NCI-H1436 (cell line): Measurements from ENCODE around the gene GOLT1A.

ENCODE experiments used
- DNase-seq: peaks from one replicate; lab custom pipeline; 2025; lab: John Stamatoyannopoulos, UW

The GOLT1A gene

GRCh38 chr1:204192046-204192445, 21.7 kb downstream of the GOLT1A start:
- DNase-seq = no peak

DNA sequence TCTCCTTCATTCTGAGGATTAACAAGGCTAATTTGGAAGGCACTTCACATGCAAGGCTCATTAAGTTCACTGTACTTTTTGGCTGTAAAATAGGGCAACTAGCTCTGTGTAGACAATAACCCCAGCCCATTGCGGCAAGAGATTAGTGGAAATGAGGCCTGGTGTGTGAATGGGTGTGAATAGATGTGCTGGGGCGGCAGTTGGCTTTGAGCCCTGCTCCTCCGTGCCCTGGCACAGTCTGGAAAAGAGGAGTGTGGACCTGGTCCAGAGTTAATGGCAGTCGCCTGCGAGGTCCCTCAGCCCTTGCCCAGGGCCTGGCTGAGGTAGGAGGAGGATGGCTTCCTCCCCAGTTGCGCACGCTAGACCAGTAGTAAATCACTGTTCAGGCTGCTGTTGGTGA, 22.3 kb downstream of the GOLT1A start:
- DNase-seq = peak; percentile 47

- peak; percentile 61 for DNase-seq
Observed at GRCh38 chr1:204190212-204191211, 23.3 kb downstream of the GOLT1A start.

DNA sequence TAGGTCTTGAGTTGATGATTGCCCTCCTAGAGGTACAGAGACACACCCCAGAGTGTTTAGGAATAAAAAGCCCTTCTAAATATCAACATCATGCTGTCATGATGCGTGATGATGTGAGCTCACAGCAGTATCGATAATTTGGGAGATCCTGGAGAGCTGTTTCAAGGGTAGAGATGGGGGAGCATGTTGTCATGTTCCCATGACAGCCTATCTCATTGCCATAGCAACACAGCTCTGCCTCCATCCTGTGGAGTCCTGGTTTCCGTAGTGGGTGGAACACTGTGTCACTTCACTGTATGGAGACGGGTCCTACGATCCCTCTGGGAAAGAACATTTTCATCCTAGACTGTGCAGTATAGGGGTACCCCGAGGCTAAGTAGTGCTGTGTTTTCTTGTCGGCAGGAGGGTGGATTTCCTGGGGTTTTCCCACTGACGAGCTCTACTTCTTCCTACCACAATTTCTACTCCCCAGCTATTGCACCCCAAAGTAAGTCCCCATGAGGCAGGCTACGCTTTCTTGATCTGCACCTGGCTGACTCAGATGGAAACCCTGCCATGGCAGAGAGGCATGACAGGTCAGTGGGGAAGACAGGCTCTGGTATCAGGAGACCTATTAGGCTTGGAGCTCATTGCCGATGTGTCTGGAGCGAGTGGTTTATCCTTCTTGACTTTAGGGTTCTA, 24.7 kb downstream of the GOLT1A start:
- no peak for DNase-seq

GRCh38 chr1:204186597-204186996, 27.2 kb downstream of the GOLT1A start:
- DNase-seq = no peak

GRCh38 chr1:204181116-204181515, 32.7 kb downstream of the GOLT1A start:
- DNase-seq = no peak

GRCh38 chr1:204180133-204180532, 33.7 kb downstream of the GOLT1A start:
- DNase-seq = no peak

DNA sequence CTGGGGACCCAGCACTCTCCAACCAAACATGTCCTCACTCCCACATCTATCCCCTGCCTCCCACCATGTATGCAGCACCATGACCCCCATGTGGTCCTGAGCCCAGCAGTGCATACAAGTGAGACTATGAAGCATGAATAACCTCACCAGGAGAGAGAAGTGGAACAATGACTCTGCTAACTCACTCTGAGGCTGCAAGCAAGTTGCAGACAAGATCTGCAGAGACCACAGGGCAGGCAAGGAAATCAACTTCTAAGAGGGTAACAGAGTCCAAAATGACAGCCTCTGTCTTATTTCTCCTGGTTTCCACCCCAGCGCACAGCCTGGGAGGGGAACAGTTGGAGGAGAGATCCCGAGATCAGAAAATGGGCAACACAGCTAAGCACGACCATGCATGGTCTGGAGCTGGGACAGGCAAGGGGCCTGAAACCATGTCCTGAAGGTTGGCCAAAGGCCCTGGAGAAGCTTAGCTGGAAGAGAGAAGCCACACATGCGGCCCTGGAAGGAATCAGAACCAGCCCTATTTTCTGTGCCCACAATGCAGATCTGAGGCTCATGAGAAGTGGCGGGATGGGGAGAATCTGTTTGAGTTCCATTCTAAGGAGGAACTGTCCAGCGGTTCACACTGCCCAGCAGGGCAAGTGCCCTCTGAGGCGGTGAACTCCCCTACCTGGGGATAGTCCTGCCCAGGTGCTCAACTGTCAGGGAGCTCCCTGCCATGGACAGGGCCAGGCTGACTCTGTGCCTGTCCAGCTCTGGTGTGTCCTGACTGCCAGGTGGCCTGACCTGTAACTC, 35.1 kb downstream of the GOLT1A start:
- no peak for DNase-seq

GRCh38 chr1:204177133-204177532, 36.7 kb downstream of the GOLT1A start:
- no peak for DNase-seq

- no peak for DNase-seq
Observed at GRCh38 chr1:204176049-204176448, 37.7 kb downstream of the GOLT1A start.

DNA sequence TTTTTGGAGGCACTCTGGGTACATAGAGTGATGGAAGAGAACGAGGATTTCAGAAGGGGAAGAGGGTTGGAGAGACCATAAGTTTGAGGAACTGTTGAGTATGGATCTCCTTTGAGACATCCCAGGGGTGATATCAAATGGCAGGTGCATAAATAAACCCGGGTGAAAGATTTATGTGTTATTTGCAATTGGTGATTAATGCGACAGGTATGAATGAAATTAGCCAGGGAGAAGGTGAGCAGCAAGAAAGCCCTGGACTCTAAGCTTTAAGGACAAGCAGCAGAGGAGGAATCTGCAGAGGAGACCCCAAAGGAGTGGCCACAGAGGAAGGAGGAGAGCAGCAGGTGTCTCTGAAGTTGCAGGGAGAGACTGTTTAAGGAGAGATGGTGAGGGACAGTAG, 38.8 kb downstream of the GOLT1A start:
- DNase-seq = no peak

- no peak for DNase-seq
Observed at GRCh38 chr1:204172404-204173029, 41.3 kb downstream of the GOLT1A start.

GRCh38 chr1:204171751-204172178, 42.0 kb downstream of the GOLT1A start:
- no peak for DNase-seq

GRCh38 chr1:204170494-204171155, 43.2 kb downstream of the GOLT1A start:
- DNase-seq = no peak

GRCh38 chr1:204169858-204170257, 43.9 kb downstream of the GOLT1A start:
- no peak for DNase-seq

DNA sequence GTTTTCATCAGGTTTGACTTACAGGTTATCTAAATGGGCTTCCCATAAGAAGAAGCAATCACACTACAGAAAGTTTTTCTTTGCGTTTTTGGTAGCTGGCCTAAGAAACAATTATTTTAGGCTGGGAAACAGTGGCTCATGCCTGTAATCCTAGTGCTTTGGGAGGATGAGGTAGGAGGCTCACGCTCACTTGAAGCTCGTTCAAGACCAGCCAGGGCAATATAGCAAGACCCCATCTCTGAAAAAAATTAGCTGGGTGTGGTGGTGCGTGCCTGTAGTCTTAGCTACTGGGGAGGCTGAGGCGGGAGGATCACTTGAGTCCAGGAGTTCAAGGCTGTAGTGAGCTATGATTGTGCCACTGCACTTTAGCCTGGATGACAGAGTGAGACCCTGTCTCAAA, 46.1 kb downstream of the GOLT1A start:
- no peak for DNase-seq

- DNase-seq = no peak
Observed at GRCh38 chr1:204166219-204166618, 47.6 kb downstream of the GOLT1A start, which contains the start of gene REN. Gene REN (minus strand): TSS chr1:204166337. CDS start chr1:204166293, 44 bp downstream.

DNA sequence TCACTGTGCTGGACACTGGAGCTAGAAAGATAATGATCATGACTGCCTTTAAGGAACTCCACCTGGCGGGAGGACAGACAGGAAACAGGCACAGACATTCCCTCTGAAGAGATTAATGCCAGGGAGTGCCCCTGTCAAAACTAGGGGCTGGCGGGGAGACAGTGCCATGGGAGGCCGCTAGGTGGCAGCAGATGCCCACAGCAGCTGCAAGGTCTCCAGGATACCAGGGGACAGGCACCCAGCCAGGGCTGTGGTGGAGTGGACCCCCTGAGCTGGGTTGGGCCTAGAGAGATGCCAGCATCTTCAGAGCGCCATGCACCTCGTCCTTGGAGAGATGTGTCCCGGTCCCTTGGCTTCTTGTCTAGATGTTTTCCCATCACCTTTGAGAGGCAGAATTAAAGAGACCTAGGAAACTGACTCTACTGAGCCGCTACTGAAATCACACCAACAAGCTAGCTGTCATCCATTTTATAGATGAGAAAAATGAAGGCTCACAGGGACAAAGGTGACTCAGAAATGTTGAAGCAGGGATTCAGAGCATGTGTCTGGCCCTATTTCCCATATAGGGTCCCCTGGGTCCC, 51.2 kb downstream of the GOLT1A start:
- peak; percentile 82 for DNase-seq

GRCh38 chr1:204161609-204162493, 51.9 kb downstream of the GOLT1A start:
- no peak for DNase-seq

GRCh38 chr1:204157962-204158361, 55.8 kb downstream of the GOLT1A start:
- no peak for DNase-seq
